GM23248 (cell line): ENCODE results near the gene SETD5.

Experiments
- EZH2 ChIP-seq: fragments of 200-600 bp; sonication (generic); IDR thresholded peaks from 2 replicates; pipeline ENCODE4 v1.6.1; 2018; ENCODE audit warnings: antibody characterized with exemption, mild to moderate bottlenecking; ENCODE audit not compliant: insufficient read depth, poor library complexity, severe bottlenecking
- EZH2phosphoT487 ChIP-seq: fragments of 200-600 bp; sonication (generic); IDR thresholded peaks from 2 replicates; pipeline ENCODE4 v1.6.1; 2018; ENCODE audit warnings: antibody characterized with exemption, moderate library complexity, mild to moderate bottlenecking, low read depth; ENCODE audit not compliant: insufficient read depth

DNA sequence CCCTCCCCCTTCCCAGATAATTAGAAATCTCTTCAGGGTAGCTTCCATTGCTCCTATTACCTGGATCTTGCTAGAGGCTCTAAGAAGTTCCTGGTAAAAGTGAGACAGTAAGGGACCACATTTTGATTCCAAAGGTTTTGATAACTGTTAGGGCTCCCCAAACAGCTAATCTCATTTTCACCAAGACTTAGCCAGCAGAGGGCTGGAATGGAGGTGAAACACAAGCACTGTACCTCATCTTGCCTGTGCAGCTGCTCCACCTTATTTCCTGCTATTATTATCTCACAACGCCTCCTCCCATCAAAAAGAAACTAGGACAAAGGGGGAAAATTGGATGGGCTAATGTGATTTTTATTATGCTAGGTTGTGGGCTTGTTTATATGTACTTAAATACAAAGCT, 7.3 kb downstream of the SETD5 start:
- TF ChIP-seq EZH2phosphoT487 (no peak), EZH2 (no peak)
